NCI-H345 treated with DMSO at 0.1 percent for 48 hours (cell line): ENCODE measurements around the gene SLC39A11.
A peak's percentile ranks its signal among the peaks of the same experiment; 100 is the strongest.
"Not testable (repeated sequence)": the region's sequence is repeated elsewhere in the genome, so short reads cannot be mapped to it uniquely, and the experiment has no call there.

Experiments used
- DNase-seq: peaks from one replicate; lab custom pipeline; 2025; ENCODE audit not compliant: unreplicated experiment; lab: John Stamatoyannopoulos, UW

Gene SLC39A11

DNA sequence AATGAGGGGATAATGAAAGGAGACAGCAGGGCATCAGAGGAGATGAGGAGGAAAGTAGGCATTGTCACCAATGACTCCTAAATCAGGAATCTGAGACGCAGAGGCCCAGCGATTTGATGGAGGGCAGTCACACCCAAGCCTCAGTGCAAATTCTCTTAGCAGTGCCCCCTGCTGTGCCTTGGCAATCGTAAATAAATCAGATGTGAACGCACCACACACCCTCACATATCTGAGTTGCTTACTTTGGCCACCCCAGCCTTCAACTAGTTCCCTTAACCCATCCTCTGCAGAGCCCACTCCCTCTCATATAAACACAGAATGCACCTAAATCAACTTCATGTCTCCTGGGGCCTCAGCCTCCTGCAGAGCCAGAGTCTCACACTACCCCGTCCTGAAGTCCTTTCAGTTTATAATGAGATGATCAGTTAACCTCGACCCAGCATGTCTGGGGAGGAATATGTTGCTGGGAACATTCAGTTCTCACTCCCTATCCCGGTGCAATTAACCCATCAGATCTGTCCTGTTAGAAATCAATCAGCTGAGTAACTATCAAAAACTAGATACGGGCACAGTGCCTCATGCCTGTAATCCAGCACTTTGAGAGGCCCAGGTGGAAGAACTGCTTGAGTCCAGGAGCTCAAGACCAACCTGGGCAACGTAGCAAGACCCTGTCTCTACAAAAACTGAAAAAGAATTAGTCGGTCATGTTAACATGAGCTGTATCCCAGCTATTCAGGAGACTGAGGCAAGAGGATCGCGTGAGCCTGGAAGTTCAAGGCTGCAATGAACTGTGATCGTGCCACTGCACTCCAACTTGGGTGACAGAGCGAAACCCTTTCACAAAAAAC is 78.4 kb downstream of the SLC39A11 start:
- DNase-seq: peak; percentile 71

DNA sequence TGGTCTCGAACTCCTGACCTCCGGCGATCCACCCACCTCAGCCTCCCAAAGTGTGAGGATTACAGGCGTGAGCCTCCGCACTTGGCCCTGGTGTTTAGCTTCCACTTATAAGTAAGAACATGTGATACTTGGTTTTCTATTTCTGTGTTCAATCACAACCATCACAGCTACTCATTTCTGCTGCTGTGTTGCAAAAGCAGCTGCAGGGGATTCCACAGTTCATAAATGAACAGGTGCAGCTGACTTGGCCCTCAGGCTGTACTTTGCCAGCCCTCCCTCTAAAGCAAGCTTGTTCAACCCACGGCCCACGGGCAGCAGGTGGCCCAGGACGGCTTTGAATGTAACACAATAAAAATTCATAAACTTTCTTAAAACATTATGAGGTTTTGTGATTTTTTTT is 79.2 kb downstream of the SLC39A11 start:
- peak; percentile 71 for DNase-seq

DNA sequence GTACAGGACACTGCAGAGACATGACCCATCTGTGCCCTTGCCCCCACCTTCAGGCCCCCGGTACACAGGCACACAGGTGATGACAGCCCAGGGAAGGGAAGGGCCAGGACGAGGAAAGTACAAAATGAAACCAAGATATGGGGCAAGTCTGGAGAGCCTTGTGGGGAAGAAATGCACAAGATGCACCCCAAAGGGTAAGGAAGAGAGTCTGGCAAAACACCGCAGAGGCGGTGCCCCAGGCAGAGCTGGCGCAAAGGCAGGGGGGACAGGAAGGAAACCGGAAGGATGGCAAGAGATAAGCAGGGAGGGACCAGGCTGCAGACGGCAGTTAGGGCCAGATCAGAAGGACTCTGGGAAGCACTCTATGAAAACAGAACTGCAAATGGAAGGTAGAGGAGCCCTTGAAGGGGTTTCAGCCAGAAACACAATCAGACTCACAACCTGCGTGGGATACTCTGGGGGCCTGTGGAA is 81.4 kb downstream of the SLC39A11 start:
- DNase-seq: no peak

DNA sequence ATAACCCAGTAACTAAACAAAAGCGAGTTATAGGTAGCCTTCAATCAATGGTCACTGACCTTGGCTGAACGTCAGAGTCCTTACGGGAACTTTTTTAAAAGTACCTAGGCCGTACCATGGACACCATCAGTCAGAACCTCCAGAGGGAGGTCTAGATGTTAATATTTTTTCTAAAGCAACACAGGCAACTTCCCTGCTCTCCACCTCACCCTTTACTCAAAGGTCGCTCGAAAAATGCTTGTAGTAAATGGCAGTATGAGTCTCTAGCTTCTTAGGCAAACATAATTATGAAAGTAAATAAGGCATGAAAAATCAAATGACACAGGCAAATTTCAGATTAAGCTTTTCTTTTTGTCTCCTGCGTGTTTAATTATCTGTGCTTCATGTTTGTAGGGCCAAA is 82.1 kb downstream of the SLC39A11 start:
- no peak for DNase-seq

DNA sequence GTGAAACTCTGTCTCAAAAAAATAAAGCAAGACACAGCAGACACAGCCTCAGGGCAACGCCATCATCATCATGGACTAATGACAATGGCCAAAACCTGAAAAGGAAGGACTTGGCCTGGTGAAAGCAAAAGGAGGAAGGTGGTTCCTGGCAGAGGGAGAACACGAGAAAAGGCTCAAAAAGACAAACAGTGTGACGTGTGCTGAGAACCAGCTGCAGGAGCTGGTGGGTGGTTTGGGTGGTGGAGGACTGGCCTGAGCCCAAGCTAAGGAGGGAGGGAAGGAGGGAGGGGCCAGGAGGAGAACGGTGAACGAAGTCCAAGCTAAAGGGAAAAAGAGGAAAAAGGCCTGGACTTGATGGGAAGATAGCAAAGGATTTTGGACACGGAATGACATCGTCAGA is 85.1 kb downstream of the SLC39A11 start:
- no peak for DNase-seq

DNA sequence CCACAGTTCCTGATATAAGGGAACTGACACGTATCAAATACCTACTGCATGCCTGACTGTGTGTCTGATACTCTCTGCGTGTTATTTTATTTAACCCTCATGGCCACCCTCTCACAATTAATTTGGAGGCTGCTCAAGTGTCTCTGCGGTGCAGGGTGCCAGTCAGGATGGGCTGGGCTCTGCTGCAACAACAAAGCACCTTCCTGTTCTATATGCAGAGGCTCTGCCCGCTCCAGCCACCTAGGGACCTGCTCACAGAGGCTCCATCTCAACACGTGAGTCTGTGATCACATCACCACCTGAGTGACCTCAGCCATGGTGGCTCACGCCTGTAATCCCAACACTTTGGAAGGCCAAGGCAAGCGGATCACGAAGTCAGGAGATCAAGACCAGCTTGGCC is 87.1 kb downstream of the SLC39A11 start:
- no peak for DNase-seq

DNA sequence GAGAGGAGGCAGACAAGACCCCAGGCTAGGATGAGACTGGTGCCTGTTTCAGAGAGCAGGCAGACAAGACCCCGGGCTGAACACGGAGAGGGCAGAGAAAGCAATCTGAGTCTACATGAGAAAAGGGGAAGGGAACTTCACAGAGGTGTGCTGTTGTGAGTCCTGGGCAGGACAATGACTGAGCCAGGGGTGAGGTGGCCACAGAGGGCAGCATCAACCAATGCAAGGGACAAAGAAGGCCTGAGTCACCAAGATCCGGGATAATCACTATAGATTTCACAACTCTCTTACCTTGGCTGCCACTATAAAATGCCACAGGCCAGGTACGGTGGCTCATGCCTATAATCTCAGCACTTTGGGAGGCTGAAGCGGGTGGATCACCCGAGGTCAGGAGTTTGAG is 89.0 kb downstream of the SLC39A11 start:
- DNase-seq: no peak

DNA sequence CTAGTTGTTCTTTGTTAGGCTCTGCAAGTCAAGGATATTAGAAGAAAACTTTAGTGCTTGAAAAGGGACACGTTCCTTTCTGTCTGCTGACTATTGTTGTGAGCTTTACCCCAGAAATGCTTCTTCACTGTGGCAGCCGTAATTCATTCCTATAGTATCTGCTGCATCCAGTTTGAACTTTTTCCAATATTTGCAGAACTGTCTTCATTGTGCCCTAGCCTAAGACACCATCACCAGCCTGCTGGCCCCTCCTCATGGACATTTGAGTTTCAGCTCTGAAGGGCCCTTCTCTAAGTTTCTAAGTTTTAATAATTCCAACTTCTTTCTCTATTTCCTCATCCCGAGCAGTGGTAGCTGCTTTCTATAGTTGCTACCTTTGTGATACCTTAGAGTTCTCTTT is 91.7 kb downstream of the SLC39A11 start:
- no peak for DNase-seq

DNA sequence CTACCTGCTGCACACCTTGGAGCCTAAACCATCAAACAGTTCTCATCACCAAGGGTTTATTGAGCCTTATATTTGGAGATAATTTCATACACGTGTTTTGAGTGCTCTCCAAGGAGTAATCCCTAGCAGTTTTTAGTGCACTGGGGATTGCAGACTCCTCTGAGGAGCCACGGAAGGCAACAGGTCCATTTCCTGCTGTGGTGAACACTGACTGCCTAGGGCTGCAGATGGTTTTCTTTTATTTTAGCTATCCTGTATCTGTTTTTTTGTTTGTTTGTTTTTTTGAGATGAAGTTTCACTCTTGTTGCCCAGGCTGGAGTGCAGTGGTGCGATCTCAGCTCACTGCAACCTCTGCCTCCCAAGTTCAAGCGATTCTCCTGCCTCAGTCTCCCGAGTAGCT is 93.0 kb downstream of the SLC39A11 start:
- not testable (repeated sequence) for DNase-seq

DNA sequence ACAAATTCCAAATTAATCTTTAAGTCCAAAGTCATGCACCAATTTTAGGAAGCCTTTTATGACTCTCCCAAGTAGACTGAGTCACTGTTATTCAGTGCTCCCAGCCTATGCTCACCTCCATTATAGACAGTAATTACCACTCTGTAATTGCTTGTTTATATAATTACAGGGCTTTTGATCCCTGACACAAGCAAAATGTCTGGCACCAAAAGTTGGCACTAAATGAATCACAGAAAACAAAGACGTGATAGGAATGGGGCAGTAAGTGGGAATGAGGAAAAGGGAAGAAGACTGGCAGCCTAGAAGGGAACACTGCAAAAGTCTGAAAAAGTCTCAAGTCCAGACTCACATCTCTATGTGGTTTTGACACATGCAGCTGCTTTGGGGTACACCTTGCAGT is 94.1 kb downstream of the SLC39A11 start:
- no peak for DNase-seq

DNA sequence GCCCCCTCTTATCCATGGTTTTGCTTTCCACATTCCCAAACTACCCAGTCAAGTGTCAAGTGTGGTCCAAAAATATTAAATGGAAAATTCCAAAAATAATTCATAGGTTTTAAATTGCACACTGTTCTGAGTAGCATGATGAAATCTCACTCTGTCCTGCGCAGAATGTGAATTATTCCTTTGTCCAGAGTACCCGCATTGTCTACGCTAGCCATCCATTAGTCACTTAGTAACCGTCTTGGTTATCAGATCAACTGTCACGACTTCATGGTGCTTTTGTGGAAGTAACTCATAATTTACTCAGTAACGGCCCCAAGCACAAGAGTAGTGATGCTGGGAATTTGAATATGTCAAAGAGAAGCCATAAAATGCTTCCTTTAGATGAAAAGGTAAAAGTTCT is 94.9 kb downstream of the SLC39A11 start:
- no peak for DNase-seq

DNA sequence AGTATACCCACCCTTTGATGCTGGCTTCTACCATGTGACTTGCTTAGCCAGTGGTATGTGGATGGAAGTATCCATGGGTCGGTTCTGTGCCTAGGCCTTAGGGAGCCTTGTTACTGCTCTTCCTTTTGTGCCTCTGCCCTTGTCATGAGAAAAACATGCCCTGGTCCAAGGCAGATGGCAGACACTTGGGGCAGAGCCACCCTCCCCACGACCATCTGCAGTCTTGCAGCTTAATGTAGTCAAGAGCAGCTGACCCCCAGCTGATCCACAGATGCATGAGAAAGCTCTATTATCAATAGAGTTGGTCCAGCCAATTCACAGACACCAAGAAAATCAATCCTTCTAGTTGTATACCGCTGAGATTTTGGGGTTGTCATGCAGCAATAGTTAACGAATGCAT is 95.7 kb downstream of the SLC39A11 start:
- no peak for DNase-seq

DNA sequence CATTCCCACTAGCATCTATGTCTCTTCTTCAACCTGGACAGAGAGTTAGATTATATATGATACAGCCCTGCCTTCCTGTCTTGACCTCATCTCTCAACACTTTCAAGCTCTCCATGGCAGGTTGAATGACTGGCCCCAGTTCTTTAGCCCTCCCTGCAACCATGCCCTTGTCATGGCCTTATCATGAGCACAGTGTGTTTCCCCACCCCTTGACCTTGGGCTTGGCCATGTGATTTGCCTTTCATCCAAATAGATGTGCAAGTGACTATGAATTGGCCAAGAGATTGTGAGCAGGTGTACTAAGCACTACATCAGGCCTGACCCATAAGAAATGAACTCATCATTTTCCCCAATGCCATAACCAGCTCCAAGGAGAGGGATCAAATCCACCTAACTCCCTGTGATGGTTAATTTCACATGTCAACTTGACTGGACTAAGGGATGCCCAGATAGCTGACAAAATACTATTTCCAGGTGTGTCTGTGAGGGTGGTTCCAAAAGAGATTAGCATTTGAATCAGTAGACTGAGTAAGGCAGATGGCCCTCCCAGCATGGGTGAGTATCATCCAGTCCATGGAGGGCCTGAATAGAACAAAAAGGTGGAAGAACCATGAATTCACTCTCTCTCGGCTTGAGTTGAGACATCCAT is 97.4 kb downstream of the SLC39A11 start:
- DNase-seq: no peak

DNA sequence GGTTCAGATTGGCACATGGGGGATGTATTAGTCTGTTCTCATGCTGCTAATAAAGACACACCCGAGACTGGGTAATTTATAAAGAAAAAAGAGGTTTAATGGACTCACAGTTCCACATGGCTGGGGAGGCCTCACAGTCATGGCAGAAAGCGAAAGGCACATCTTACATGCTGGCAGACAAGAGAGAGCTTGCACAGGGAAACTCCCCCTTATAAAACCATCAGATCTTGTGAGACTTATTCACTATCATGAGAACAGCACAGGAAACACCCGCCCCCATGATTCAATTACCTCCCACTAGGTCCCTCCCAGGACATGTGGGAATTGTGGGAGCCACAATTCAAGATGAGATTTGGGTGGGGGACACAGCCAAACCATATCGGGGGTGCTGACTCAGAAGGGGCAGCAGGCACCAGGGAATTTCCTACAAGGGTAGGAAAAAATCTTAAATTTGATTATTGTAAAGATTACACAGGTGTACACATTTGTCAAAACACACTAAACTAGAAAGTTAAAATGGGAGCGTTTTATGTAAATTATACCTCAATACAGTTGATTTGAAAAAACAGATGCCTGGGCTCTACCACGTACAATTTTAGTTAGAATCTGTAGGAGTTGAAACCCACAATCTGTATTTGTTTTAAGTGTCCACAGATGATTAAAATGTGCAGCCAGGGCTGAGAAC is 99.6 kb downstream of the SLC39A11 start:
- DNase-seq: not testable (repeated sequence)

DNA sequence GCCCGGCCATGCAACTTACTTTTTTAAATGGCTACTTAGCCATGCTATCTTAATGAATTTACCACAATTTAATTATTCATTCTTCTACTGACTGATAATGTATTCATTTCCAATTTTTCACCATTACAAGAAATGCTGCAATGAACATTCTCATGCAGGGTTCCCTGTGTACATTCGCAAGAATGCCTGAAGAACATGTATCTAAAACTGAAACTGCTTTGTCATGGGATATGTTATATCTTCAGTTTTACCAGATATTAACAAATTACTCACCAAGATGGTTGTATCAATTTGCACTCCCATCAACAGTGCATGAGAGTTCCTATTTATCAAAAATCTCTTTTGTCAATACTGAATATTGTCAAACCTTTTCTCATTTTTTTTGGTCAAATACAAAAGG is 100.8 kb downstream of the SLC39A11 start:
- no peak for DNase-seq

DNA sequence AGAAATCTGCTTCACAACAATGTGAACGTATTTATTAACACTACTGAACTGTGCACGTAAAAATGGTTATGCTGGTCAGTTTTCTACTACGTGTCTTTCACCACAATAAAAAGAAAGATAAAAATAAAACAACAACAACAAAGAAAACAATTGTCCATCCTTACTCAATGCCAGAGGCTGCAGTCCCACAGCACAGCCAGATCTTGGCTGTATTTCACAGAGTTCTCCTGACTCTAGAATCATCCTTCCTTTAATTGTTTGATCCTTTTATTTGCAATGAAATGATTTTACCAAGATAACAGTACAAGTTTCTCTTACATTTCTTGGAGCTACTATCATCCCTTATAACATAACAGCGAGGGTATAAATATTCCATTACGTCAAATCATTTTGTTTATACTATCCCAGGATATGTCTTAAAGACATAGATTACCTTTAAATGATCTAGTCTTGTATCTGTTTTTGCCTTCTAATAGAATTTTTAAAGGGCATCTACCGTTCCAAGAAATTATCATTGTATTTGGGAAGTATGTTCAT is 103.3 kb downstream of the SLC39A11 start:
- no peak for DNase-seq

DNA sequence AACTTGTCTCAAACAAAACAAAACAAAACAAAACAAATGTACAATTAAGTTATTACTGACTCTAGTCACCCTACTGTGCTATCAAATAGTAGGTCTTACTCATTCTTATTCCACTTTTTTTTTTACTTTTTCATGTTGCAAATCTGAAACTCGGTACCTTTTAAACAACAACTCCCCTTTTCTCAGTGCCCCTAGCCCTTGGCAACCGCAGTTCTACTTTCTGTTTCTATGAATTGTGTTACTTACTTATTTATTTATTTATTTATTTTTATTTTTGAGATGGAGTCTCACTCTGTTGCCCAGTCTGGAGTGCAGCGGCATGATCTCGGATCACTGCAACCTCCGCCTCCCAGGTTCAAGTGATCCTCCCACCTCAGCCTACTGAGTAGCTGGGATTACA is 104.0 kb downstream of the SLC39A11 start:
- DNase-seq: no peak

DNA sequence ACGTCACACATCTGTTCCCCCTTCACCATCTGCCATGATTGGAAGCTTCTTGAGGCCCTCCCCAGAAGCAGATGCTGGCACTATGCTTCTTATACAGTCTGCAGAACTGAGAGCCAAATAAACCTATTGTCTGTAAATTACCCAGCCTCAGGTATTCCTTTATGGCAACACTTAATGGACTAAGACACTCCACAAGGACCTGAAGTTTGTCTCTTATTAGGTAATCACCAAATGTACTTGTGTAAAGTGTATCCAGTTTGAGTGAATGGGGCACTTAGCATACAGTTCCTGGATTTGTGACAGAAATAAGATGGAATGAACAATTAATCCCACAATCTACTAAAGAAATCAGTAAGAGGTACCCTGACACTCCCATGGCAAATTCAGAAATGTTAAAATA is 105.3 kb downstream of the SLC39A11 start:
- DNase-seq: no peak

DNA sequence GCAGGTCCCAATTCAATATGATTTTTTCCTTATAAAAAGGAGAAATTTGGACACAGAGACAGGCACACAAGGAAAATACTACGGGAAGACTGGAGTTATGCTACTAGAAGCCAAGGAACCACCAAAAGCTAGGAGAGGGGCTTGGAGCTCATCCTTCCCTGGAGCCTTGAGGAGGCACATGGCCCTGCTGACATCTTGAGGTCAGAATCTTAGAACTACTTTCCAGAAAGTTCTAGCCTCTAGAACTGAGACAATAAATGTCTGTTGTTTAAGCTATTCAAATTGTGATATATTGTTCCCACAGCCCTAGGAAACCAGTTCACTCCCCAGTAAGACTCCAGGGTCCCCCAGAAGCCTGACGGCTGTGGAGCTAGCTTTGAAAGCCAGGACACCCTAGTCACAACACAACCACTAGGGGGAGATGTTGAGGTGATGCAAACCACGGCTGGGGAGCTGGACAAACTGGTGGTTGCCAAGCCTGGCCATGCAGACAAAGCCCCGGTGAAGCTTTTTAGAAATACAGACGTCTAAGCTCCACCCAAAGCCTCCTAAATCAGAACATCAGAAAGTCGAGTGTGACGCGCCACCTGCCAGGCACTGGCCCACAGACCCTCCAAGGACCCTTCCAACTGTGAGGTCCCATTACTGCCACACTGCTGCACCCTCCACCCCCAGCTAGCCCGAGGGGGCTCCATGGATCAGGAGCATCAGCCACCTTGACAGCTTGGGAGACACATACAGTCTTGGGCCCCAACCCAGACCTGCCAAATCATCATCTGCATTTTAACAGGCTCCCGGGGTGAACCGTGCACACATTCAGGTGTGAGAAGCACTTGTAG is 106.4 kb downstream of the SLC39A11 start:
- peak; percentile 41 for DNase-seq

DNA sequence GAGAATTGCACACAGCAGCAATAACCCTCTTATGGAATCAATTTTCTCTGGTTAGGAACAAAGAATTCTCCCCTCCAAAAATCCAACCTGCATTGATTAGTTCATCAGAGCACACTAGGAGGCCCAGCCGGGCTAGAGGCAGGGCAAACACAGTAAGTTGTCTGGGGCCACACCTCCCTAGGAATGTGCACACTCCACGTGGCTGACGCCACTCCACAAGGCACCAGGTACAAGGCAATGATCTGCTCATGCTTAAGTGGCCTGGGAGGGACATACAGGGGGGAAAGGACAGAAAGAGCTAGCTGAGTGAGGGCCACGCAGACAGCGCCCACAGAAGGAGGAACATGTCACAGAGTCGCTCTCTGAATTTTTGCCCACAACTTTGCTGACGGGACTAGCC is 107.6 kb downstream of the SLC39A11 start:
- no peak for DNase-seq
